ENCODE measurements around the gene TCP11L1.

DNA sequence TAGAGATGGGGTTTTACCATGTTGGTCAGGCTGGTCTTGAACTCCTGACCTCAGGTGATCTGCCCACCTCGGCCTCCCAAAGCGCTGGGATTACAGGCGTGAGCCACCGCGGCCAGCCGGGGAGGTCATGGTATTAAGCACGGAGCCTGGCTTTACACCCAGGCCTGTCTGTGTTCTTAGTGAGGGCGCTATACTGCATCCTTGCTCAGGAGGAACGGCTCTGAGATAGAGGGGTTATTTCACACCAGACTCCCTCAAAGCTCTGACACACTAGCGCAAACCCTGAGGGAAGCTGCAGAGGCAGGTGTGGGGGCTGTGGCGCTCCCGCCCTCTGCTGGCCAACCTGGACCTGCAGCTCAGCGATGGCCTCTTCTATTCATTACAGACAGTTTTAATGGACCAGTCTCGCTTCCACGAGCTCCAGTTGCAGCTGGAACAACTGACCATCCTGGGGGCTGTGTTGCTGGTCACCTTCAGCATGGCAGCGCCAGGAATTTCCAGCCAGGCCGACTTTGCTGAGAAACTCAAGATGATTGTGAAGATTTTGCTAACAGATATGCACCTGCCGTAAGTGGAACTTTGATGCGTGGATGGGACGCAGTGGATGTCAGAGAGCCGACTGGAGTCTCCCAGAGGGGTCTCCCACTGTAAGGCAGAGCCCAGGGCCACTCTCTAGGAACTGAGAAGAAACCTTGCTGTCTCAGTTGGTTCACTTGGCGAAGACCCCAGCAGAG is 26.2 kb downstream of the TCP11L1 start:
- TF ChIP-seq CTCF (conservative IDR thresholded peaks at IDR 0.05; ENCODE audit: low read depth, low read length) (peak; percentile 100), EZH2 (IDR thresholded peaks at IDR 0.05; ENCODE audit: borderline replicate concordance, low read depth, low read length, poor library complexity, severe bottlenecking) (no peak)
